Lung (tissue), 12 donors: ENCODE results near the gene AGRN. TPM values are rescaled to one million over a fixed set of nuclear protein-coding genes. Genes with fewer than 3 reads are reported as not detected.
A peak's percentile ranks its signal among the peaks of the same experiment; 100 is the strongest.
"Not testable (repeated sequence)": the region's sequence is repeated elsewhere in the genome, so short reads cannot be mapped to it uniquely, and the experiment has no call there.

ENCODE experiments used
- ATAC-seq: fragments of 200-7000 bp; cut with Tn5 transposase; one replicate; pipeline ENCODE4 v1.9.1; 2020; ENCODE audit warnings: moderate number of reproducible peaks; ENCODE audit not compliant: insufficient read depth, low FRiP score
- DNase-seq, 3 donors: peaks; one replicate each; pipeline ENCODE4 v3.0.0-alpha.2; 2013 to 2017
- H3K27ac ChIP-seq, 2 donors: one replicate each; pipeline ENCODE4 v1.5.1; 2013; ENCODE audit warnings: mild to moderate bottlenecking in 2 of 2, moderate library complexity in 2 of 2, control low read depth in 1 of 2, inconsistent platforms in 1 of 2, low read depth in 1 of 2, low read length in 1 of 2
- H3K27me3 ChIP-seq, 3 donors: one replicate each; pipeline ENCODE4 v1.5.1; 2013; ENCODE audit warnings: low read length in 2 of 3; ENCODE audit not compliant: control insufficient read depth in 3 of 3, insufficient read depth in 3 of 3
- H3K36me3 ChIP-seq, 4 donors: one replicate each; pipeline ENCODE4 v1.5.1; 2013; ENCODE audit warnings: low read length in 4 of 4, mild to moderate bottlenecking in 1 of 4, moderate library complexity in 1 of 4; ENCODE audit not compliant: control insufficient read depth in 4 of 4, insufficient read depth in 4 of 4
- H3K4me1 ChIP-seq, 5 donors: one replicate each; pipeline ENCODE4 v1.5.1; 2013; ENCODE audit warnings: low read length in 5 of 5, mild to moderate bottlenecking in 2 of 5, moderate library complexity in 1 of 5; ENCODE audit not compliant: control insufficient read depth in 5 of 5, insufficient read depth in 5 of 5
- H3K4me3 ChIP-seq: one replicate; pipeline ENCODE4 v1.5.1; 2013; ENCODE audit warnings: mild to moderate bottlenecking, control low read depth, moderate library complexity
- H3K9ac ChIP-seq, 2 donors: one replicate each; pipeline ENCODE4 v1.5.1; 2013; ENCODE audit warnings: low read length in 2 of 2, control low read depth in 1 of 2; ENCODE audit not compliant: insufficient read depth in 1 of 2
- H3K9me3 ChIP-seq, 4 donors: one replicate each; pipeline ENCODE4 v1.5.1; 2013; ENCODE audit warnings: low read length in 3 of 4, mild to moderate bottlenecking in 1 of 4, moderate library complexity in 1 of 4; ENCODE audit not compliant: control insufficient read depth in 4 of 4, insufficient read depth in 3 of 4
- WGBS, 2 donors: extraction: QIAGEN DNeasy Blood & Tissue Kit; methylation state at CpG; one replicate each; pipeline ENCODE4 v1.1.7; 2013; 5-methylcytosine and 5-hydroxymethylcytosine counted together
- polyA plus RNA-seq, 2 donors: library from polyadenylated mRNA; stranded (reverse); fragments of 200-250 nt; gene quantifications; one replicate each; pipeline ENCODE4 v1.2.1, GENCODE V29; 2013
- total RNA-seq, 2 donors: library from RNA; depleted of rRNA in 1 of 2; stranded (reverse); fragments of >200 nt in 1 of 2; gene quantifications; one replicate each; pipeline ENCODE4 v1.2.1, GENCODE V29; 2014 to 2021
- TF ChIP-seq, protein P1 (sequence below): IDR thresholded peaks from 2 replicates; pipeline ENCODE4 v1.5.1; 2012; ENCODE audit warnings: mild to moderate bottlenecking; ENCODE audit errors: control extremely low read depth, extremely low read depth
- donor health status: control.
- donor health status: control.
- donor health status: Bipolar disorder and iron deficiency.
- donor health status: healthy.
- donor health status: DM: yes; HTN: yes; CAD: no.

AGRN gene
- total and polyA plus RNA-seq, 4 donors = 30.7 to 124 (median 85.2) TPM

DNA sequence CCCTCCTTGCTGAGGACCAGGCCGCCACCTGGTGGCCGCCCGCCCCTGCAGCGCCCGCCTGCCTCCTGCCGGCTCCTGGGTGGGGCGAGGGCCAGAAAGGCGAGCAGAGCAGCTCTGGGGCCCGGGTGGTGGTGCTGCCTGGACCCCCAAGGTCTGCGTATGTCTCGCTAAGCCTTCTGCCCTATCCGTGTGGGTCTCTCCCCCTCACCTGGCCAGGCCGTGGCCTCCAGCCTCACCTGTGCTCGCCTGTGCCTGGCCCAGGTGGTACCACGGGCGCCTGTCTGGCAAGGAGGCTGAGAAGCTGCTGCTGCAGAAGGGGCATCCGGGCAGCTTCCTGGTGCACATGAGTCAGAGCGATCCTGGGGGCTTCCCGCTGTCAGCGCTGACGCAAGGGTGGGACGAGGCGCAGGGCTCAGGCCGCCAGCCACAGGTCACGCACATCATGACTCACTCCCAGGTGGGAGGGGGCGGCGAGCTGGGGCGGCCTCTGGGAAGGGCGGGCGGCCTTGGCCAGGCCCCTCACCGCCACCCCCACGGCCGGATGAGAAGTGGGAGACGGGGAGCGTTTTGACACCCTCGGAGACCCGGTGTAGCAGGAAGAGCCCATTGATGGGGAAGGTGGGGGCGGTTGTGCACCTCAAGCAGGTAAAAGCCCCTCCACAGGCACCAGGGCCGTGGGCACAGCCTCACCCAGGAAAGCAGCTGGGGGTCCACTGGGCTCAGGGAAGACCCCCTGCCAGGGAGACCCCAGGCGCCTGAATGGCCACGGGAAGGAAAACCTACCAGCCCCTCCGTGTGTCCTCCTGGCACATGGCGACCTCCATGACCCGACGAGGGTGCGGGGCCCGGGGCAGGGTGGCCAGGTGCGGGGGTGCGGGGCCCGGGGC is 44.3 kb downstream of the AGRN start:
- Histone ChIP-seq H3K27ac (no peak overlapping the region), H3K4me1 (peaks cover 0 to 13% (median 3%) of the 10 kb centered on the region in 5 donors), H3K9me3 (no peaks in the 10 kb centered on the region), H3K27me3 (peaks cover 5 to 48% (median 27%) of the 10 kb centered on the region in 3 donors), H3K9ac (no peak overlapping the region), H3K4me3 (no peak overlapping the region), H3K36me3 (no peaks in the 10 kb centered on the region)
- TF ChIP-seq, protein P1, sequence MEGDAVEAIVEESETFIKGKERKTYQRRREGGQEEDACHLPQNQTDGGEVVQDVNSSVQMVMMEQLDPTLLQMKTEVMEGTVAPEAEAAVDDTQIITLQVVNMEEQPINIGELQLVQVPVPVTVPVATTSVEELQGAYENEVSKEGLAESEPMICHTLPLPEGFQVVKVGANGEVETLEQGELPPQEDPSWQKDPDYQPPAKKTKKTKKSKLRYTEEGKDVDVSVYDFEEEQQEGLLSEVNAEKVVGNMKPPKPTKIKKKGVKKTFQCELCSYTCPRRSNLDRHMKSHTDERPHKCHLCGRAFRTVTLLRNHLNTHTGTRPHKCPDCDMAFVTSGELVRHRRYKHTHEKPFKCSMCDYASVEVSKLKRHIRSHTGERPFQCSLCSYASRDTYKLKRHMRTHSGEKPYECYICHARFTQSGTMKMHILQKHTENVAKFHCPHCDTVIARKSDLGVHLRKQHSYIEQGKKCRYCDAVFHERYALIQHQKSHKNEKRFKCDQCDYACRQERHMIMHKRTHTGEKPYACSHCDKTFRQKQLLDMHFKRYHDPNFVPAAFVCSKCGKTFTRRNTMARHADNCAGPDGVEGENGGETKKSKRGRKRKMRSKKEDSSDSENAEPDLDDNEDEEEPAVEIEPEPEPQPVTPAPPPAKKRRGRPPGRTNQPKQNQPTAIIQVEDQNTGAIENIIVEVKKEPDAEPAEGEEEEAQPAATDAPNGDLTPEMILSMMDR = peak; percentile 84
- ATAC-seq (no peak), DNase-seq (peak; percentile 31 to 43 (median 32))
- 11 to 15% methylated on average over 43 to 50 of the region's 50 CpGs for WGBS, 2 donors

DNA sequence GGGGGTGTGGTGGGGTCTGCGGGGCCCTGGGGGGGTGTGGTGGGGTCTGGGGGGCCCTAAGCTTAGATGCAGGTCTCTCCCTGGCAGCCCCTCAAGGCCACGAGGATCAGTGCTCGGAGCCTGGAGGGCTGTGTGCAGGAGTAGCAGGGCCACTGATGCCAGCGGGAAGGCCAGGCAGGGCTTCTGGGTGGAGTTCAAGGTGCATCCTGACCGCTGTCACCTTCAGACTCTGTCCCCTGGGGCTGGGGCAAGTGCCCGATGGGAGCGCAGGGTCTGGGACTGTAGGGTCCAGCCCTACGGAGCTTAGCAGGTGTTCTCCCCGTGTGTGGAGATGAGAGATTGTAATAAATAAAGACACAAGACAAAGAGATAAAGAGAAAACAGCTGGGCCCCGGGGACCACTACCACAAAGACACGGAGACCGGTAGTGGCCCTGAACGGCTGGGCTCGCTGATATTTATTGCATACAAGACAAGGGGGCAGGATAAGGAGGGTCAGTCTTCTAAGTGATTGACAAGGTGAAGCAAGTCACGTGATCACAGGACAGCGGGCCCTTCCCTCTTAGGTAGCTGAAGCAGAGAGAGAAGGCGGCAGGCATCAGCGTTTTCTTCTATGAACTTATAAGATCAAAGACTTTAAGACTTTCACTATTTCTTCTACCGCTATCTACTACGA is 45.5 kb downstream of the AGRN start:
- TF ChIP-seq, protein P1 = no peak

DNA sequence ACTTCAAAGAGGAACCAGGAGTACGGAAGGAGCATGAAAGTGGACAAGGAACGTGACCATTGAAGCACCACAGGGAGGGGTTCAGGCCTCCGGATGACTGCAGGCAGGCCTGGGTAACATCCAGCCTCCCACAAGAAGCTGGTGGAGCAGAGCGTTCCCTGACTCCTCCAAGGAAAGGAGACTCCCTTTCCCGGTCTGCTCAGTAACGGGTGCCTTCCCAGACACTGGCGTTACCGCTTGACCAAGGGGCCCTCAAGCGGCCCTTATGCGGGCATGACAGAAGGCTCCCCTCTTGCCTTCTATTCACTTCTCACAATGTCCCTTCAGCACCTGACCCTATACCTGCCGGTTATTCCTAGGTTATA is 46.0 kb downstream of the AGRN start:
- not testable (repeated sequence) for ATAC-seq, H3K4me3 ChIP-seq, H3K9ac ChIP-seq, H3K27ac ChIP-seq, H3K36me3 ChIP-seq, H3K9me3 ChIP-seq, DNase-seq
- peaks cover 5 to 35% (median 18%) of the 10 kb centered on the region in 3 donors for H3K27me3 ChIP-seq
- 66 to 70% methylated on average over 11 of the region's 11 CpGs for WGBS, 2 donors
- H3K4me1 ChIP-seq = peaks cover 0 to 11% (median 3%) of the 10 kb centered on the region in 5 donors

More for the DNA sequence above, 45.5 kb downstream of the AGRN start:
- no peak for ATAC-seq
- no peak overlapping the region for H3K4me3 ChIP-seq
- WGBS, 2 donors = 57 to 70% methylated on average over 20 of the region's 20 CpGs
- H3K4me1 ChIP-seq = peaks cover 0 to 11% (median 3%) of the 10 kb centered on the region in 5 donors
- no peak for DNase-seq
- H3K36me3 ChIP-seq = no peaks in the 10 kb centered on the region
- no peak overlapping the region for H3K27ac ChIP-seq
- no peak overlapping the region for H3K9ac ChIP-seq
- no peaks in the 10 kb centered on the region for H3K9me3 ChIP-seq
- H3K27me3 ChIP-seq = peaks cover 5 to 40% (median 22%) of the 10 kb centered on the region in 3 donors
